ENCODE results near the gene CYP4B1.

Gene CYP4B1

DNA sequence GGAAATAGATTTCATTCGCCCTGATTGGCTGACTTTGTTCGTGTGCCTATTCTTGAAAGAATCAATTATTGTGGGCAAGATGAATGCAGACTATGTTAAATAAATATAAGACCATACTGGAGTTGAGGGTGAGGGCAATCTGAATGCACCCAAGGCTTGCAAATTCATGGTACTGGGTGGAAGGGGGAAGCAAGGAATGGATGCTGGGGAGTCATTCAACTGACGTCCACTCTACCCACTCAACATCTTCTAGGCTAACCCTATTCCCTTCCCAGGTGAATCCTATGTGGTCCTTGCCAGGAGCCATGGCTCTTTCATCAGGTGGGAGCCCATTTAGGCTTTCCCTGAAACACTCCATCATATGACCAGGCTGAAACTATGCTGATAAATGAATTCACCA lies 5.7 kb upstream of the CYP4B1 start:
- DNase-seq (ENCODE audit: low read depth in 1 of 2, low spot score in 1 of 2) = no peak

DNA sequence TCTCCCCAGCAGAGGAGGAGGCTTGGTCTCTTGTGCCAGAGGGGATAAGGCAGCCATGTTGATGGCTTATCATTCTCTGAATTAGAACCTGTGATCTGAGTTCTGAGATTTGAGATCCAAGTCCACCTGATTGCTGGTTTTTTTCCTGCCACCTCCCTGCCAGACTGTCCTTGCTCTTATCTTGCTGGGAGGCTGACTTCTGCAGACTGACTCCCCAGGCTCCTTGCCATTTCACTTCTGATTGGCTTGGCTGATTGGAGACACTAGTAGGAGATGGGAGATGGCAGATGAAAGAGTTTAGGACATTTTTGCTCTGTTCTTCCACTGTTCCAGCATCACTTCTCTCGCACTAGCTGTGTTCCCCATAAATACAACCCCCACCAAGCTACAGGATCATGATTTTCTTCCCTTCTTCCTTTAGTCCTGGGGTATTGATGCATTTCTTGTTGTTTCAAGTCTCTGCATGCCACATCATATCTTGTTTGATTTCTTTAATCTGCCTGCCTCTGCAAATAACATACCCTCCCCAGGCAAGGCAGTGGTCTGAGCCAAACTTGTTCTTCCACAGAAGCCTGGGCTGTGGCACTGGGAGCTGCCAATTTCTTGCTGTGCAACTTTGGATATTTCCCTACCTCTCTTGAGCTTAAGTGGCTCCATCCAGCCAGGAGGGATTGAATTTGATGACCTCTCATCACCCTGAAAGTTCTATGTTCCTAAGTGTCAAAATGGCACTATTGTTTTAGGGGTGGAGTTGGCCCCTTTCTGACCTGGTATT lies 963 bp upstream of the CYP4B1 start:
- no peak for DNase-seq (ENCODE audit: low read depth in 1 of 2, low spot score in 1 of 2)

DNA sequence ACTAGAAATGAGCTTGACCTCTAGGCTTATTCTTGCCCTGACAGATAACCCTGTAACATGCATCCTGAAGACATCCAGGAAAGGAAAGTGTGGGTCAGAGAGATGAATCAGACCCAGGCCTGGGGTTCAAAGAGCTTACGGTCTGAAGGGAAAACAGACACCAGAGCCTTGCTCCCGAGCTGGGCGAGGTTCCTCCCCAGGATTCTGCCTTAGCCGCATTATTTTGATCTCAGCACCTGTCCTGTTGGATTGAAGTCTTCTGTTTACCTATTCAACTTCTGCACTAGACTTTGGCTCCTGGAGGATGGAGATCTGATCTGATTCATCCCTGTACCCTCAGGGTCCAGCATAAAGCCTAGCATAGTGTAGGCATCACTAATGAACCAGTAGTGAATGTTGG lies 1.9 kb downstream of the CYP4B1 start:
- DNase-seq (ENCODE audit: low read depth in 1 of 2, low spot score in 1 of 2) = no peak

DNA sequence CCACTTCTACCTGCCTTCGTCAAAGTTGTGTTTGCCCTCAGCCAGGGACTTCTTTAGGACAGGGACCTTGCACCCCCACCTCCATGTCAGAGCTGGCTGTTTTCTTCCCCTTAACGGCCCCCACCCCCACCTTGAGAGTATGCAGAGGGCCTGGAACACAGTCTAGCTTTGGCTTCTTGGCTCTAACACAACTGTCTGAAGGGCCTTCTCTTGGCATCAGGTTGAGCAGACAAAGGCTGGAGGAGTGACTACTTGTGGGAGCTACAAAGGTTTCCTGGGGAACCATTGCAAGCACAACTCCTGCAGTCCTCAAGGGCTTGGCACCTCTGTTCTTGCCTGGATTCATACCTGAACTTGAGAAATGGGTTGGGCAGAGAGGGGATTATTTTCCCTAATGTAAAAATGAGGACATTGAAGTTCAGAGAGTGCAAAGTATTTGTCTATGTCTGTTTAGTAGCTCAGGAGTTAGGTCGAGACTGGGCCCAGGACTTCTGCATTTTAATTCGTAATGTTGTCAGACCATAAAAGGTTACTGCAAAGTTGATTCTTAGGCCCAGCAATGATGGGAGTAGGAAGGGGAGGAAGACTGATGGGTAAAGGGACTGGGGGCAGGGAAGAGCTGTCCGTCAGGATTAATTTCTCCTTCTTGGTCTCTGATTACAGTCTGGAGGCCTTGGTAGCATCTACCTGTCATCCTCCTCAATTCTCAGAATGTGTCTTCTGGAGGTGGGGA lies 2.6 kb downstream of the CYP4B1 start:
- DNase-seq (ENCODE audit: low read depth in 1 of 2, low spot score in 1 of 2) = no peak

DNA sequence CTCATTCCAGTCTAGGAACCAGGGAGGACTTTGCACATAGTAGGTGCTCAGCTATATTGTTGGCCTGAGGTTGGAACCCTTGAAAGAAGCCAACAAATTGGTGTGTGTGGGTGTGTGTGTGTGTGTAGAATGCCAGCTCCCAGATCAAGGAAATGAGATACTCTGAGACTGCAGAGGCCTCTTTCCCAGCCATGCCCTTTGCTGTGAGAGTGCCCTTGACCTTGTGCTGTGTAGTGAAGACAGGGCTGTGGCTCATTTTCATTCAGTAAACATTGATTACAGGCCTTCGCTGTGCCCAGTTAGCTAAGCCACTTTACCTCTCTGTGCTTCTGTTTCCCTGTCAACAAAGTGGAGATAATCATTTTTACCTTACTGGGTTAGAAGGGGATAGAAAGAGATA lies 3.2 kb downstream of the CYP4B1 start:
- no peak for DNase-seq (ENCODE audit: low read depth in 1 of 2, low spot score in 1 of 2)

DNA sequence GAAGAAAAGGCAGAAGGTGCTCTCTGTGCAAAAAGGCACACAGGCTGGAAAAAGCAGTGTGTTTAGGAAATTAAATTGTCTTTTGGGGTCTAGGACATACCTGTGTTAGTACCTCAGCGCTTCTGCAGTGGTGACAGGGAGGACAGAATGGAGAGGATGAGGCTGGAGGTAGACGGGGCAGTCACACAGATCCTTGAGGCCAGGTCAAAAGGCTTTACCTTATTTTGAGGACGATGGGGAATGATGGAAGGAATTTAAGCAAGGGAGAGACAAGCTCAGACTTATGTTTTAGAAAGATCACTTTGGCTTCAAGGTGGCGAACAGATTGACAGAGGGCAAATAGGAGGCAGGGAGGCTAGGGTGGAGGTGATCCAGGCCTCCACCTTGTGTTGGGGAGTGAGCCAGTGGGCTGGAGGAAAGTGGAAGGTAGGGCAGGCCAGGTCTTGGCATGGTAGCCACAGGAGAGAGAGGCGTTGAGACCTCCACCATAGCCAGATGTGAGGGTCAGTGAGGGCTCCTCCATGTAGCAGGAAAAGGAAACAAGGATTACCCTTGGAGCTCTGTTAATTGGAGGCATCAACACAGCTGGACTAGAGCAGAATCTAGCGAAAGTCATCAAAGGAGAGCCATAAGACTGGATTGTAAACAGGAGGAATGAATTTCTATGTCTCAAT lies 4.2 kb downstream of the CYP4B1 start:
- DNase-seq (ENCODE audit: low read depth in 1 of 2, low spot score in 1 of 2) = no peak

DNA sequence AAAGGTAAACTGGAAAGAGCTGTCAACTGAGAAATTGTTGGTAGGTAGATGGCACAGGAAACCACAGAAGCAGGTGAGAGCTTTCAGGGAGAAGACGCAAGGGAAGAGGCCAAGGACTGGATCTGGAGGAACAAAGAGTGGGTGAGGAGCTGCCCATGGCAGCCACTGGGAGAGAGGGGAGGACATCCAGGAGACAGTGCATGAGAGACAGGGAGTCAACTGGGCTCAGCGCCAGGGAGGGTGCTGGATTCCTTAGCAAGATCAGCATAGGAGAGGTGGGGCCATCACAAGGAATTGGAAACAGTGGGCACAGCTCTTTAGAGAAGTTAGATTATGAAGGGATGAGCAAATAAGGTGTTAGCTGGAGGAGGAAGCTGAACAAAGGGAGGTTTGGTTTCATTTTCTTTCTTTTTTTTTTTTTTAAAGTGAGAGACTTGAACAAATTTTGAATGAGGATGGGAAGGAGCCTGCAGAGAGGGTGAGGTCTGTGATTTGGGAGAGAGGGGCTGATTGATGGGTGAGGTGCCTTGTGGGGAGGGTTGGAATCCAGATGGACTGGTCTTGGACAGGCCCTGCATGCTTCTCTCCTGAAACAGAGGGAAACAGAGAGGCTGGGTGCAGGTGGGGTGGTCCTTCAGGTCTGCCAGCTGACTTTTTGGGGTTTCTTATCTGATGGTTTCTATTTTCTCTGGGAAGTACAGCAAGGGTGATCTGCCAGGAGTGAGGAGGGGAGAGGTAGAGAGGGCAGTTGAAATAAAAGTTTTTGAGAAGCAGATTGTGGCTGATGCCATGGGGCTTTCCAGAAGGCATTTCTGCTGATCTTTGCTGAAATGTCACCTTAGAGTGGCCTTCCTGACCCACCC lies 5.4 kb downstream of the CYP4B1 start:
- no peak for DNase-seq (ENCODE audit: low read depth in 1 of 2, low spot score in 1 of 2)

DNA sequence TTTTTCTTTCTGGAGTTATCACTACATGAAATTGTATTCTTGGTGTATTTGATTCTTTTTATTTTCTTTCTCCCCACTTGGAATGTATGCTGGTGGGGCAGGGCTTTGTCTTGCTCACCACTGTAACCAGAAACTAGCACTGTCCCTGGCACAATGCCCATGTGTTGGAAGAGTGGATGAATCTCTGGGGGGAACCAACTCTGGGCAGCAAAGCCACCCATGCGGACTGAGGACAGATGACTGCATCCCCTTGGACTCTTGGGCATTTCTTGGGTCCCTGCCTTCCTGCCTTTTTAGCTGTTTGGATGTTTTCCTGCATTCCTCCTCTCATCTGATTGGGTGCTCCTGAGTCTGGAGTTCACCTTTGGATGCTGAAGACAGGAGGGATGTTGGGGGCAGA lies 6.1 kb downstream of the CYP4B1 start:
- no peak for DNase-seq (ENCODE audit: low read depth in 1 of 2, low spot score in 1 of 2)

DNA sequence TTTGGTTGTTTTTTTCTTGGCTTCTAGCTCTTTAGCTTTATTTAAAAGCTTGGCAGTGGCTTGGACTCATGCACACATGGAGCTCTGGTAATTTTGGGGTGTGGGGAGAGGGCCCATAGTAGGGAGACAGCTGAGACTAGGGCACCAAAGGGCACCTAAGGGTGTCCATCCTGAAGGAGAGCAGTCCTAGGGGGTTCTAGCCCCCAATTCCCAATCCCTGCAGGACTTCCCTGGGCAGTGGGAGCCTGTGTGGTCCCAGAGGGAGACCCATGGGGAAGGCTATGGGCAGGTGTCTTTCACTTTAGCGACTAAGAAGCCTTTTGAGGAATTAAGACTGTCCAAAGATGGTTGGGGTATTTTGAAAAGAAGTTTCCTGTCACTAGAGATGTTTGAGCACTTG lies 6.9 kb downstream of the CYP4B1 start:
- no peak for DNase-seq (ENCODE audit: low read depth in 1 of 2, low spot score in 1 of 2)

DNA sequence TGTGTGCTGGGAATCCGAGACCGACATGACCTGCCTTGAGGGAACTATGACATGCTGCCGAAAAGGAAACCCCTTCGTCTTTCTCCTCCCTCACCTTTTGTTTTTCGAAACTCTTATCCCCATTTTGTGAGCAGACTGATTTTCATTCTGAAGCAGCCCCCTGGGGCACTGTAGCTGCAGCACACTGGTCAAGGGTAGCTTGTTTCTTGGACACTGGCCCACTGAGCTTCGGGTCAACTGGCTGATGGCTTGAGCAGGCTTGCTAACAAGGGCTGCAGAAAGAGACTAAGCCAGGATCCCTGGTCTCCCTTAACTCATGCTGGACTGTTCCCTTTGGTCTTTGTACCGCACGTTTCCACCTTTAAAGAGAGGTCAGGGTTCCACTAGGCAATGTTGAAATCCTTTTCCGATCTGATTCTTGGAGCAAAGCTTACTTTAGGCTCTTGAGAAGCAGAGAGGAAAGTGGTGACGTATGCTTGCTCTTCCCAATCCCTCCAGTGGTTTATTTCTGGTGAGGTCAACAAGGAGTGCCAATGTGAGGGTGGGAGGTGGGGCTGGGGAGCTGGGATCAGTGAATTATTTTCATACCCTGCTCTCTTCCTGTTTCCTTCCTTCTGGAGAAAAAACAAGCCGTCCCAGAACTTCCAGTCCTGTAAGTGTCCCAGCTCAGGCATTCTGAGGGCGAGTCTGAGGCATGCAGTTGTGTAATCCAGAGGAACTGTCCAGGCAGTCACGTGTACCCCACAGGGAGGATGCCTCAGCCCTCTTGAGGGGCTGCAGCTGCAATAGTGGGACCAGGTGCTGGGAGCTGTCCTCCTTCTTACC lies 7.6 kb downstream of the CYP4B1 start:
- no peak for DNase-seq (ENCODE audit: low read depth in 1 of 2, low spot score in 1 of 2)

DNA sequence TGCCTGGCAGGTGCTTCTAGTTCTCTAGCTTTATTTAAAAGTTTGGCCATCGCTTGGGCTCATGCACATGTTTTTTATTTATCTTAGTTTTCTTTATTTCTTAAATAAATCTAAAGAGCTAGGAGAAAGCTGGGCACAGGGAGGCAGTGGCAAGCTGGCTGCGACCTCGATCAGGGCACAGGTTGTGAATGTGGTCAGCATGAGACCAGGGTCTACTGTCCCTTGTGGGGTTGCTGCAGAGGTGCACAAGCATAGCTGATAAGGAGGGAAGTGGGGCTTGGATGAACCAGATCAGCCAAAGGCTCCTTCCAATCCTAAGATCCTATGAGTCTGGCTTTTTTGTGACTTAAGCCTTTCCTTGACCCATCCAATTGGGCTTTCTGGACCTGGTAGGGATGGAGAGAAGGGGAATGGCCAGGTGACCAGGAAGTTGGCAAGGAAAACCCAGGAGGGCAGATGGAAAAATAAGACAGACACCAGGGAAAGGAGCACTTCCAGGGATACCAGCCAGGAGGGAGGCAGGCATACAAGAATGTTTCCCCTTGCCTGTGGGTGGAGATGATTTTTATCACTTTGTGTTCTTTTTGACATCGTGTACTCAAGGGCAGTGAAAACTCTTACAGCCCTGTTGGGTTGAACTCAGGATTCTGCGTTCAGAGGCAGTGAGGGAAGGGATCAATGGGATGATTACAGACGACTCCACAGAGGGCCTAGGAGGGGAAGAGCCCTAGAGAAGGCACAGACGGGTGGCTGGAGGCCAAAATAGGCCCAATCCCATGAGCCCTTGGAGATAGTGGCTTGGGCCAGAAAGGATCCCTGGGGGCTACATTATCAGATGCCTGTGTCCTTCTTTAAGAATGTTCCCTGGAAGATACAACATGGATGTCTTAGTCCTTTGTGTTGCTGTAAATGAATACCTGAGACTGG lies 8.5 kb downstream of the CYP4B1 start:
- DNase-seq (ENCODE audit: low read depth in 1 of 2, low spot score in 1 of 2) = no peak

DNA sequence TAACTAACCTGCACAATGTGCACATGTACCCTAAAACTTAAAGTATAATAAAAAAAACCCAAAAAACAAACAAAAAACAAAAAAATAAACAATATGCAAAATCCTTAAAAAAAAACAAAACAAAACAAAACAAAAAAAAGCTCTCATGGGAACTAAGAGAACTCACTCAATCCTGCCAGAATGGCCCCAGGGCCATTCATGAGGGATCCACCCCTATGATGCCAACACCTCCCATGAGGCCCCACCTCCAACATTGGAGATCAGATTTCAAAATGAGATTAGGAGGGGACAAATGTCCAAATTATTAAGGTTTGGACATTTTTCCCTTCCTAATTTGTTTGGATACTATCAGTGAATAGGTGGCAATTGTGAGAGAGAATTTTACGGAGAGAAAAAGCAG lies 10.2 kb downstream of the CYP4B1 start:
- DNase-seq (ENCODE audit: low read depth in 1 of 2, low spot score in 1 of 2) = no peak

DNA sequence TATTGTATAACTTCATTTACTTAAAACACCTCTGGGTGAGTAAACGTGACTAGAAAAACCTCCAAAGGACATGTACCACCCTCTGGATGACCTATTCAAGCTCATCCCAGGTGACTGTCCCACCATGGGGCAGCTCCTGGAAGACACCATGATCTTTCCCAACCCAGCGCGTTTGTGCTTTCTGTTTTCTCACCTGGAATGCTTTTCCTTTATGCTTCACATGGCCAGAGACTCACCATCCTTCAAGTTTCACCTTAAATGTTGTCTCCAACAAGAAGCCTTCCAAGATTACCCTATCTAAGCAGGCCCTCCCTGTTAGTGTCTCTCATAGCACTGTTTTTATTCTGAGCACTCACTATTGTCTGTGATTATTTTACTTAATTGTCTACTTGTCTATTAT lies 11.1 kb downstream of the CYP4B1 start:
- DNase-seq (ENCODE audit: low read depth in 1 of 2, low spot score in 1 of 2) = no peak

DNA sequence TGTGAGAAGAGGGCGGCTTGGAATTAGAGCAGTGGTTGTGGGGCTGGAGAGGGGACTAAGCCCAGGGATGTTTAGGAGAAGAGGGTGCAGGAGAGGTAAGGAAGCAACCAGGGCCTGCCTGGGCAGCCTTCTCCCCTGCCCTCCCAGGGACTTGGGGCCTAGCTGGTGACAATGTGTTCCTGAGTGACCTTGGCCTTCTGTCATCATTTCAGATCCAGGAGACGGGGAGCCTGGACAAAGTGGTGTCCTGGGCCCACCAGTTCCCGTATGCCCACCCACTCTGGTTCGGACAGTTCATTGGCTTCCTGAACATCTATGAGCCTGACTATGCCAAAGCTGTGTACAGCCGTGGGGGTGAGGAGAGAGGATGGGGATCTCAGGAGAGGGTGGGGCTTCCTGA lies 11.8 kb downstream of the CYP4B1 start:
- DNase-seq (ENCODE audit: low read depth in 1 of 2, low spot score in 1 of 2) = no peak

DNA sequence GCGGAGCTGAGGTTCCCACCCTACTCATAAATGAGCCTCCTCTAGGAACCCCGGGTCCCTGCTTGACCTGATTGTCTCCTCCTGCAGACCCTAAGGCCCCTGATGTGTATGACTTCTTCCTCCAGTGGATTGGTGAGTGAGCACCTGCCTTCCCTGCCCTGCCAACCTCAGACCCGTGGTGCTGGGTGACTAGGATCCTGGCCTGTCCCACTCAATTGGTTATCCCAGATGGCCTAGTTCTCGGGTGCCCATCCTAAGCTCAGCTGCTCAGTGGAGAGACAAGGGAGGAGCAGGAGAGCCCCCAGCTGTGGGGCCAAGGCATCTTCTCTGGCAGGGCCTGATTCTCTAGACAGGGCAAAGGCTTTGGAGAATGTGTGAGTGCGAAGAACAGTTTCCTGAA lies 12.2 kb downstream of the CYP4B1 start:
- DNase-seq (ENCODE audit: low read depth in 1 of 2, low spot score in 1 of 2) = no peak

DNA sequence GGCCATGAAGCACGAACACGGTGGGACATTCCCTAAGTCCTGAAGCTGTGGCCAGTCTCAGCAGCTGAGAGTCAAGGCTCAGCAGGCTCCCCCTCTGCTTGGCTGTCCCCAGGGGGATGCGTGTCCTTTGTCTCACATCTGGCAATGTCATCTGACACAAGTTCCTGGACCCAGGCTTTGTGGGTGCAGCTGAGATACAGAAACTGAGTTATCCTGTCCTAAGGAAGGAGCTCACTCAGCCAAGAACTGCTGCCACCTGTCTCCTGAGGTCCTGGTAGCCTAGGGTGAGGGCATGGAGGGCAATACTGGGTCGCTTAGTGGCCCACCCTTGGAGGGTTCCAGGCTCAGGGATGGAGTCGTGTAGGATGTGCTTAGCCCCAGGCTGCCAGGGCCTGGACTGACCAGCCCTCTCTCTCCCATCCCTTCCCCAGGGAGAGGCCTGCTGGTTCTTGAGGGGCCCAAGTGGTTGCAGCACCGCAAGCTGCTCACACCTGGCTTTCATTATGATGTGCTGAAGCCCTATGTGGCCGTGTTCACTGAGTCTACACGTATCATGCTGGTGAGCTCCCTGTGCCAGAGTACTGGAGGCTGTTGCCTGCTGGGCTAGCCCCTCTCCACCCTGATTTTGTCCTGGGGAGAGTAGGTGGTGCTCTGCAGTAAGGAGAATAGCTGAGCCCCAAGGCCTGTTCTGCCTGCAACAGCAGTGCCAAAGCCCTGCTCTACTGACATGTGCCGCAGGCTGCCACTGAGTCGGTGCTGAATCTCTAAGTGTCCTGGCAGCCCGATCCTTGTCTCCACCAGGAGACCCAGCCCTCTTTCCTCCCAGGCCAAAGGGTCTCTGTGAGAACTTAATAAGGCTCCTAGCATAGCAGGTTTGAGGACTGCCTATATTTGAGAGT lies 13.5 kb downstream of the CYP4B1 start:
- no peak for DNase-seq (ENCODE audit: low read depth in 1 of 2, low spot score in 1 of 2)

DNA sequence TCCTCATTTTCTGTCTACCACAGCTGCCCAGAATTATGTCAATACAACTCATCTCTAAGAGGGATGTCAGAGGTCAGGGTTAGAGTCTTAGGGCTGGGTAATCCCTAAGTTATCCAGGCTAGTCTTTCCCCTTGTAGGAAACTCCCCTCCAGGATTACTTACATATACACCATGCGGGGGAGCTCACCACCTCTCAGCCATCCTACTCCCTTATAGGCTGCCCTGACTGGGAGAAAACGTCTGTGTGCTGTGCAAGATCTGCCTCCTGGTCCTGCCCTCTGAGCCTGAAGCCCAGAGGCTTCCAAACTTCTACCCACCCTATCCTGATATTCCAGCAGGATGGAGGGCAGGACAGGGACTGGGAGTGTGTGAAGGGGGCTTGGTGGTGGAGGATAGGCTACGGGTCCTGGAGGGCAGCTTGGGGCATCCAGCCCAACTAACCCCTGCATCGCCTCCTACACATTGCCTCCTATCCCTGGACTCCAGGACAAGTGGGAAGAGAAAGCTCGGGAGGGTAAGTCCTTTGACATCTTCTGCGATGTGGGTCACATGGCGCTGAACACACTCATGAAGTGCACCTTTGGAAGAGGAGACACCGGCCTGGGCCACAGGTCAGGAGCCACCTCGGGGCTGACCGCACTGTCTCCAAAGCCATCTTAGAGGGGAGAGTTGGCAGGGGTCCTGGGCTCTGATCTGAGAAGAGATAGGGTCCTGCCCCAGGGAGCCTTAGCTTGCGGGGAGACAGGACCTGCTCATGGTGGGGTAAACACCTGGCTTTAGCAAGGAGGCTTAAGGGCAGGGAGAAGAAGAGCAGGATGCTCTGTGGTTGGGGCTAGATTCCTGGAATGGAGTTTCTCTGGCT lies 14.4 kb downstream of the CYP4B1 start:
- no peak for DNase-seq (ENCODE audit: low read depth in 1 of 2, low spot score in 1 of 2)

Measured in stimulated activated CD4-positive, alpha-beta T cell treated with anti-CD3 and anti-CD28 coated beads, Interleukin-15, amount 100 ng/mL, for 1 hour (primary cell).